Urinary bladder (tissue), 4 donors: ENCODE data around the gene ZNF668. TPM values are rescaled to one million over a fixed set of nuclear protein-coding genes. Genes with fewer than 3 reads are reported as not detected.

Experiments
- DNase-seq: peaks from one replicate; pipeline ENCODE4 v3.0.0-alpha.2; 2015; ENCODE audit errors: extremely low spot score
- H3K27ac ChIP-seq: one replicate; pipeline ENCODE4 v1.5.1; 2013; ENCODE audit warnings: low read depth, mild to moderate bottlenecking, moderate library complexity
- H3K36me3 ChIP-seq: one replicate; pipeline ENCODE4 v1.6.1; 2013; ENCODE audit warnings: mild to moderate bottlenecking, moderate library complexity; ENCODE audit not compliant: insufficient read depth
- H3K4me1 ChIP-seq: one replicate; pipeline ENCODE4 v1.6.1; 2013; ENCODE audit warnings: mild to moderate bottlenecking, moderate library complexity; ENCODE audit not compliant: insufficient read depth
- H3K4me3 ChIP-seq: one replicate; pipeline ENCODE4 v1.5.1; 2013; ENCODE audit warnings: low read depth, low read length
- WGBS: extraction: QIAGEN DNeasy Blood & Tissue Kit; methylation state at CpG from one replicate; pipeline ENCODE4 v1.1.7; 2013; 5-methylcytosine and 5-hydroxymethylcytosine counted together
- polyA plus RNA-seq: library from polyadenylated mRNA; stranded (reverse); fragments of 200-250 nt; gene quantifications from one replicate; pipeline ENCODE4 v1.2.3, GENCODE V29; 2013
- total RNA-seq: library from RNA; depleted of rRNA; stranded (reverse); fragments of >200 nt; gene quantifications from one replicate; pipeline ENCODE4 v1.2.3, GENCODE V29; 2014
- donor health status: healthy with polysubstance abuse.
- donor health status: healthy.

ZNF668 gene
- total and polyA plus RNA-seq, 2 donors: 4.5 to 10.7 TPM

GRCh38 chr16:31090540-31090939 is 16.5 kb upstream of the ZNF668 start:
- peaks cover 2% of the 10 kb centered on the region for H3K36me3 ChIP-seq

GRCh38 chr16:31089199-31089598 is 15.2 kb upstream of the ZNF668 start:
- WGBS: 89% methylated on average over 8 of the region's 8 CpGs
- H3K4me1 ChIP-seq: peaks cover 2% of the 10 kb centered on the region
- peaks cover 2% of the 10 kb centered on the region for H3K36me3 ChIP-seq

More at GRCh38 chr16:31090540-31090939, 16.5 kb upstream of the ZNF668 start:
- WGBS: 87% methylated on average over 2 of the region's 2 CpGs
- Histone ChIP-seq H3K27ac (no peak overlapping the region), H3K4me1 (peaks cover 2% of the 10 kb centered on the region), H3K4me3 (no peak overlapping the region)
- no peak for DNase-seq

GRCh38 chr16:31088459-31089183 is 14.6 kb upstream of the ZNF668 start, which contains the start of gene PRSS53:
PRSS53 (minus strand) TSS chr16:31088943; CDS start chr16:31088809, 134 bp downstream.
- H3K4me3 ChIP-seq: no peak within 1 kb of the TSS
- H3K36me3 ChIP-seq: peaks cover 2% of the 10 kb centered on the region
- H3K4me1 ChIP-seq: peaks cover 2% of the 10 kb centered on the region
- H3K27ac ChIP-seq: no peak within 1 kb of the TSS
- 86% methylated on average over 15 of the region's 15 CpGs for WGBS
- DNase-seq: no peak

More at GRCh38 chr16:31089199-31089598, 15.2 kb upstream of the ZNF668 start:
- DNase-seq: no peak
- Histone ChIP-seq H3K27ac (no peak overlapping the region), H3K4me3 (no peak overlapping the region)

GRCh38 chr16:31087971-31088370 is 13.9 kb upstream of the ZNF668 start:
- 79% methylated on average over 5 of the region's 5 CpGs for WGBS
- no peaks in the 10 kb centered on the region for H3K4me1 ChIP-seq
- no peak overlapping the region for H3K27ac ChIP-seq
- H3K36me3 ChIP-seq: peaks cover 3% of the 10 kb centered on the region
- H3K4me3 ChIP-seq: no peak overlapping the region
- DNase-seq: no peak

GRCh38 chr16:31087481-31087880 is 13.4 kb upstream of the ZNF668 start:
- Histone ChIP-seq H3K4me3 (no peak overlapping the region), H3K36me3 (peaks cover 4% of the 10 kb centered on the region), H3K27ac (no peak overlapping the region), H3K4me1 (no peaks in the 10 kb centered on the region)
- DNase-seq: no peak
- WGBS: 90% methylated on average over 8 of the region's 8 CpGs

- Histone ChIP-seq H3K4me3 (no peak overlapping the region), H3K27ac (no peak overlapping the region), H3K36me3 (peaks cover 4% of the 10 kb centered on the region), H3K4me1 (no peaks in the 10 kb centered on the region)
- DNase-seq: no peak
- 83% methylated on average over 6 of the region's 6 CpGs for WGBS
Measured at GRCh38 chr16:31086629-31086906, 12.5 kb upstream of the ZNF668 start.

GRCh38 chr16:31085873-31086628 is 12.0 kb upstream of the ZNF668 start:
- WGBS: 84% methylated on average over 18 of the region's 18 CpGs
- Histone ChIP-seq H3K4me3 (no peak overlapping the region), H3K27ac (no peak overlapping the region), H3K4me1 (no peaks in the 10 kb centered on the region), H3K36me3 (peaks cover 4% of the 10 kb centered on the region)
- no peak for DNase-seq

GRCh38 chr16:31085411-31085810 is 11.4 kb upstream of the ZNF668 start:
- H3K4me3 ChIP-seq: no peak overlapping the region
- H3K4me1 ChIP-seq: no peaks in the 10 kb centered on the region
- WGBS: 82% methylated on average over 8 of the region's 8 CpGs
- no peak for DNase-seq
- no peak overlapping the region for H3K27ac ChIP-seq
- peaks cover 5% of the 10 kb centered on the region for H3K36me3 ChIP-seq

- Histone ChIP-seq H3K36me3 (peaks cover 5% of the 10 kb centered on the region), H3K4me3 (no peak overlapping the region), H3K4me1 (no peaks in the 10 kb centered on the region), H3K27ac (no peak overlapping the region)
- no peak for DNase-seq
- WGBS: 86% methylated on average over 16 of the region's 16 CpGs
Measured at GRCh38 chr16:31084584-31085302, 10.7 kb upstream of the ZNF668 start.

- WGBS: 82% methylated on average over 13 of the region's 13 CpGs
- no peaks in the 10 kb centered on the region for H3K4me1 ChIP-seq
- DNase-seq: no peak
- peaks cover 5% of the 10 kb centered on the region for H3K36me3 ChIP-seq
- no peak overlapping the region for H3K27ac ChIP-seq
- no peak overlapping the region for H3K4me3 ChIP-seq
Measured at GRCh38 chr16:31083981-31084380, 9.9 kb upstream of the ZNF668 start.

GRCh38 chr16:31083556-31083955 is 9.5 kb upstream of the ZNF668 start:
- DNase-seq: no peak
- Histone ChIP-seq H3K4me3 (no peak overlapping the region), H3K36me3 (peaks cover 5% of the 10 kb centered on the region), H3K4me1 (no peaks in the 10 kb centered on the region), H3K27ac (no peak overlapping the region)
- 71% methylated on average over 5 of the region's 5 CpGs for WGBS

- Histone ChIP-seq H3K27ac (no peak overlapping the region), H3K36me3 (peaks cover 7% of the 10 kb centered on the region), H3K4me1 (no peaks in the 10 kb centered on the region), H3K4me3 (no peak overlapping the region)
- no peak for DNase-seq
- 68% methylated on average over 9 of the region's 9 CpGs for WGBS
Measured at GRCh38 chr16:31083081-31083480, 9.0 kb upstream of the ZNF668 start.

GRCh38 chr16:31082368-31083045 is 8.5 kb upstream of the ZNF668 start:
- H3K4me1 ChIP-seq: no peaks in the 10 kb centered on the region
- H3K4me3 ChIP-seq: no peak overlapping the region
- peaks cover 8% of the 10 kb centered on the region for H3K36me3 ChIP-seq
- no peak overlapping the region for H3K27ac ChIP-seq
- 80% methylated on average over 14 of the region's 14 CpGs for WGBS
- DNase-seq: no peak
